H1 (cell line): ENCODE results near the gene C1GALT1C1L. TPM values are rescaled to one million over a fixed set of nuclear protein-coding genes. Genes with fewer than 3 reads are reported as not detected.

Experiments
- CTCF ChIA-PET: fragments of 300-600 bp; sonication (Branson Sonifier 250); formaldehyde crosslinking; loops from one replicate; lab custom pipeline; 2021; ENCODE audit not compliant: partially characterized antibody; lab: Charles Lee
- POLR2A ChIA-PET: fragments of 300-600 bp; sonication (Branson Sonifier 250); formaldehyde crosslinking; loops from one replicate; lab custom pipeline; 2021; ENCODE audit warnings: inconsistent platforms; ENCODE audit not compliant: partially characterized antibody; lab: Charles Lee
- DNase-seq, 2 experiments: peaks; one replicate each; pipeline versions ENCODE4 v3.0.0 to v3.0.0-alpha.2; 2010 to 2022; ENCODE audit warnings: low spot score in 2 of 2, low read depth in 1 of 2, mixed read lengths in 1 of 2
- FAIRE-seq: peaks from 2 replicates; lab custom pipeline; 2011; peaks lifted over from hg19 to GRCh38; lab: Jason Lieb, UNC
- H2AFZ ChIP-seq: 2 replicates; pipeline ENCODE4 v1.8.1; 2012; ENCODE audit warnings: low read length, inconsistent platforms
- H2AK5ac ChIP-seq: 2 replicates; pipeline ENCODE4 v1.6.1; 2013; ENCODE audit warnings: low read depth, low read length
- H2BK120ac ChIP-seq: replicated peaks from 2 replicates; pipeline ENCODE3; 2013; ENCODE audit warnings: low read depth, low read length, inconsistent platforms
- H2BK12ac ChIP-seq: 2 replicates; pipeline ENCODE4 v1.6.1; 2013; ENCODE audit warnings: low read depth, low read length
- H2BK15ac ChIP-seq: 2 replicates; pipeline ENCODE4 v1.6.1; 2013; ENCODE audit warnings: low read length
- H2BK20ac ChIP-seq: 2 replicates; pipeline ENCODE4 v1.6.1; 2013; ENCODE audit warnings: low read length
- H2BK5ac ChIP-seq: 2 replicates; pipeline ENCODE4 v1.6.1; 2013; ENCODE audit warnings: low read depth, low read length
- H3K14ac ChIP-seq: 2 replicates; pipeline ENCODE4 v1.6.1; 2013; ENCODE audit warnings: inconsistent platforms; ENCODE audit not compliant: insufficient read length
- H3K18ac ChIP-seq: 2 replicates; pipeline ENCODE4 v1.6.1; 2013; ENCODE audit warnings: low read length; ENCODE audit errors: extremely low read depth
- H3K23ac ChIP-seq: 2 replicates; pipeline ENCODE4 v1.6.1; 2013; ENCODE audit warnings: inconsistent platforms; ENCODE audit not compliant: insufficient read length
- H3K23me2 ChIP-seq: 2 replicates; pipeline ENCODE4 v1.6.1; 2013; ENCODE audit warnings: low read depth, low read length
- H3K27ac ChIP-seq: 2 replicates; pipeline ENCODE4 v1.6.1; 2011; ENCODE audit warnings: low read depth, low read length, inconsistent platforms
- H3K27me3 ChIP-seq, 4 experiments: replicated peaks in 1 of 4; 1 replicate in 1 of 4; 2 replicates in 3 of 4; pipeline versions ENCODE4 v1.6.1 to v1.8.1; 2011 to 2013; ENCODE audit warnings: low read length in 3 of 4, mild to moderate bottlenecking in 3 of 4, inconsistent platforms in 2 of 4, mixed read lengths in 2 of 4, moderate library complexity in 1 of 4; ENCODE audit not compliant: control insufficient read depth in 3 of 4, insufficient read depth in 3 of 4; ENCODE audit errors: extremely low read depth in 1 of 4
- H3K36me3 ChIP-seq, 4 experiments: 2 replicates each; pipeline versions ENCODE4 v1.6.1 to v1.8.1; 2011 to 2013; ENCODE audit warnings: mild to moderate bottlenecking in 4 of 4, low read length in 3 of 4, moderate library complexity in 2 of 4, control low read depth in 1 of 4, inconsistent platforms in 1 of 4; ENCODE audit not compliant: insufficient read depth in 4 of 4, control insufficient read depth in 2 of 4
- H3K4ac ChIP-seq: replicated peaks from 2 replicates; pipeline ENCODE3; 2013; ENCODE audit warnings: low read length, low read depth, mixed read lengths, inconsistent platforms; ENCODE audit not compliant: insufficient read length
- H3K4me1 ChIP-seq, 4 experiments: replicated peaks in 1 of 4; 1 replicate in 1 of 4; 2 replicates in 3 of 4; pipeline versions ENCODE4 v1.6.1 to v1.8.1; 2011 to 2013; ENCODE audit warnings: low read length in 3 of 4, inconsistent platforms in 2 of 4, mixed read lengths in 1 of 4; ENCODE audit not compliant: insufficient read depth in 4 of 4, control insufficient read depth in 3 of 4
- H3K4me2 ChIP-seq, 2 experiments: 2 replicates each; pipeline versions ENCODE4 v1.6.1 to v1.8.1; 2011 to 2013; ENCODE audit warnings: low read depth in 2 of 2, low read length in 2 of 2, control low read depth in 1 of 2, inconsistent platforms in 1 of 2, mild to moderate bottlenecking in 1 of 2; ENCODE audit not compliant: insufficient read depth in 1 of 2
- H3K4me3 ChIP-seq, 4 experiments: fragments of 200-600, 300-600 bp in 1 of 4; sonication (generic), shearing (Covaris generic), sonication (Bioruptor Twin) in 1 of 4; 2 replicates each; pipeline versions ENCODE4 v1.5.1 to v1.8.1; 2011 to 2016; ENCODE audit warnings: low read length in 4 of 4, low read depth in 3 of 4, control low read depth in 2 of 4, inconsistent platforms in 2 of 4, mild to moderate bottlenecking in 2 of 4, mixed read lengths in 1 of 4, moderate library complexity in 1 of 4; ENCODE audit not compliant: insufficient read depth in 2 of 4; ENCODE audit errors: extremely low read depth in 1 of 4
- H3K56ac ChIP-seq: replicated peaks from 2 replicates; pipeline ENCODE3; 2013; ENCODE audit warnings: low read depth, mild to moderate bottlenecking, mixed read lengths, low read length, inconsistent platforms; ENCODE audit not compliant: insufficient read length
- H3K79me1 ChIP-seq: 2 replicates; pipeline ENCODE4 v1.6.1; 2013; ENCODE audit warnings: low read depth, low read length, control low read depth
- H3K79me2 ChIP-seq, 2 experiments: 2 replicates each; pipeline versions ENCODE4 v1.6.1 to v1.8.1; 2012 to 2013; ENCODE audit warnings: low read length in 2 of 2, mild to moderate bottlenecking in 2 of 2, inconsistent platforms in 1 of 2; ENCODE audit not compliant: insufficient read depth in 2 of 2, control insufficient read depth in 1 of 2
- H3K9ac ChIP-seq, 4 experiments: replicated peaks in 1 of 4; 1 replicate in 1 of 4; 2 replicates in 3 of 4; pipeline versions ENCODE4 v1.6.1 to v1.8.1; 2011 to 2013; ENCODE audit warnings: low read depth in 3 of 4, low read length in 3 of 4, control low read depth in 2 of 4, mild to moderate bottlenecking in 2 of 4, moderate library complexity in 2 of 4, inconsistent platforms in 1 of 4; ENCODE audit errors: extremely low read depth in 1 of 4
- H3K9me3 ChIP-seq, 2 experiments: 2 replicates each; pipeline versions ENCODE4 v1.6.1 to v1.8.1; 2012 to 2013; ENCODE audit warnings: mild to moderate bottlenecking in 2 of 2, moderate library complexity in 2 of 2, control low read depth in 1 of 2, inconsistent platforms in 1 of 2, low read depth in 1 of 2, low read length in 1 of 2, mixed read lengths in 1 of 2; ENCODE audit not compliant: insufficient read depth in 2 of 2
- H4K20me1 ChIP-seq, 2 experiments: replicated peaks in 1 of 2; 2 replicates each; pipeline versions ENCODE3 to v1.8.1; 2011 to 2013; ENCODE audit warnings: inconsistent platforms in 2 of 2, low read length in 2 of 2, mild to moderate bottlenecking in 1 of 2; ENCODE audit not compliant: insufficient read depth in 2 of 2, control insufficient read depth in 1 of 2
- H4K5ac ChIP-seq: 2 replicates; pipeline ENCODE4 v1.6.1; 2013; ENCODE audit warnings: low read length, low read depth, mixed read lengths, inconsistent platforms; ENCODE audit not compliant: insufficient read length
- H4K8ac ChIP-seq: 2 replicates; pipeline ENCODE4 v1.8.0; 2013; ENCODE audit warnings: mild to moderate bottlenecking, moderate library complexity, low read length, inconsistent platforms; ENCODE audit not compliant: insufficient read depth; ENCODE audit errors: extremely low read depth
- H4K91ac ChIP-seq: replicated peaks from 2 replicates; pipeline ENCODE3; 2013; ENCODE audit warnings: low read length, mixed read lengths, inconsistent platforms; ENCODE audit not compliant: insufficient read length
- BACH1 ChIP-seq: IDR thresholded peaks from 2 replicates; pipeline ENCODE4 v1.6.1; 2012; ENCODE audit warnings: low read length, improper control_type of control experiment
- BCL11A ChIP-seq, 2 experiments: IDR thresholded peaks; one replicate each; pipeline ENCODE4 v1.6.1; 2011; ENCODE audit warnings: low read depth in 2 of 2, low read length in 2 of 2, mild to moderate bottlenecking in 2 of 2
- CBX8 ChIP-seq: fragments of 300-800, 300-1000 bp; sonication (generic); IDR thresholded peaks from 2 replicates; pipeline ENCODE4 v1.7.1; 2016; ENCODE audit warnings: low read depth, low read length, borderline replicate concordance
- CEBPB ChIP-seq: IDR thresholded peaks from 2 replicates; pipeline ENCODE4 v1.6.1; 2012; ENCODE audit warnings: low read depth, low read length
- CREB1 ChIP-seq: IDR thresholded peaks from 2 replicates; pipeline ENCODE4 v1.6.1; 2012; ENCODE audit warnings: inconsistent platforms
- EGR1 ChIP-seq: IDR thresholded peaks from 2 replicates; pipeline ENCODE4 v1.6.1; 2011; ENCODE audit warnings: low read depth, low read length, borderline replicate concordance
- GTF2F1 ChIP-seq: IDR thresholded peaks from 2 replicates; pipeline ENCODE4 v1.6.1; 2012; ENCODE audit warnings: low read depth, low read length, improper control_type of control experiment, borderline replicate concordance
- HDAC6 ChIP-seq: IDR thresholded peaks from one replicate; pipeline ENCODE4 v1.7.1; 2012; ENCODE audit warnings: low read depth, mild to moderate bottlenecking, inconsistent platforms, low read length, moderate library complexity
- RFX5 ChIP-seq: IDR thresholded peaks from 2 replicates; pipeline ENCODE4 v1.6.1; 2011; ENCODE audit warnings: low read depth, low read length, improper control_type of control experiment, borderline replicate concordance
- RXRA ChIP-seq: IDR thresholded peaks from 2 replicates; pipeline ENCODE4 v1.6.1; 2011; ENCODE audit warnings: low read depth, mild to moderate bottlenecking, low read length, moderate library complexity; ENCODE audit not compliant: insufficient read depth
- SP4 ChIP-seq: IDR thresholded peaks from 2 replicates; pipeline ENCODE4 v1.6.1; 2012; ENCODE audit warnings: low read length, inconsistent platforms
- TAF7 ChIP-seq: optimal IDR thresholded peaks from 2 replicates; pipeline ENCODE3; 2011; ENCODE audit warnings: low read depth, mild to moderate bottlenecking, inconsistent platforms, low read length, moderate library complexity, borderline replicate concordance
- WGBS, 2 experiments: shearing (Covaris generic) in 1 of 2; methylation state at CpG; one replicate each; pipeline versions ENCODE4 v1.1.6 to v1.1.7; 2013 to 2015; ENCODE audit warnings: low lambda C conversion rate in 2 of 2, mixed read lengths in 2 of 2, inconsistent platforms in 1 of 2, low coverage in 1 of 2, missing lambda C conversion rate in 1 of 2; ENCODE audit not compliant: insufficient replicate concordance in 2 of 2, insufficient coverage in 1 of 2, insufficient read length in 1 of 2; ENCODE audit errors: extremely low coverage in 1 of 2, missing lambda C conversion rate in 1 of 2; 5-methylcytosine and 5-hydroxymethylcytosine counted together
- polyA plus RNA-seq, 7 experiments: library from polyadenylated mRNA; depleted of rRNA in 3 of 7; stranded (reverse) in 5 of 7; unstranded in 2 of 7; fragments of >200 nt in 5 of 7; fragments of 200-250 nt in 2 of 7; gene quantifications; 1 replicate in 5 of 7; 2 replicates in 1 of 7; 4 replicates in 1 of 7; pipeline versions ENCODE4 v1.2.1 to v1.2.3, GENCODE V29; 2011 to 2013; ENCODE audit warnings: missing spikeins in 2 of 7, mixed read lengths in 2 of 7
- total RNA-seq: library from RNA; stranded (reverse); fragmentation: NEBNext Ultra II Directional; extraction: Animal tissue kit (Norgen Biotek cat#: 25700); gene quantifications from 2 replicates; pipeline ENCODE4 v1.2.1, GENCODE V29; 2021
- TF ChIP-seq, protein P1 (sequence below): IDR thresholded peaks from 2 replicates; pipeline ENCODE4 v1.6.1; 2011; ENCODE audit warnings: low read length, improper control_type of control experiment

C1GALT1C1L gene
- total and polyA plus RNA-seq, 2 of the 8 experiments (the other 6 are each of a cell fraction or from before 2014, with no cell fraction given) = 0.12 TPM; not detected in 1

DNA sequence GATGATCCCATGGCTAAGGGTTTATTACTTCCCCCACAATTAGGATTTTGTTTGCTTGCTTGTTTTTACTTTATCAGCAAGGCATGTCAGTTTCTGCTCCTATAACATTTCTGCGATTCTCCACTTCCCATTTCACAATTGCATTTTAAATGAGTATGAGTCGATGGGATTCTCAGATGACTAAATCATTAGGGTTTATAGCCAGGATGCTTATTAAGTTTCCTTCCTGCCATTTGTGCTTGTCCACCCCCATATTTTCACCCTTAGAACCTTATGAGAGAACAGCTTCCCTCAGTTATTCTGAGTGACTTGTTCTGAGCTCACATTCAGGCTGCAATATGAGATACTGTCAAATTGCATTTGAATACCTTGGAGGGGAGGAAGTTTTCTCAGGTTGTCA is 37.9 kb upstream of the C1GALT1C1L start:
- no peaks in the 10 kb centered on the region for H3K36me3 ChIP-seq
- no peak overlapping the region for H3K56ac ChIP-seq
- H2BK120ac ChIP-seq = no peak overlapping the region
- H2AK5ac ChIP-seq = no peak overlapping the region
- H3K14ac ChIP-seq = no peak overlapping the region
- no peak overlapping the region for H4K5ac ChIP-seq
- no peaks in the 10 kb centered on the region for H3K79me1 ChIP-seq
- no peak overlapping the region for H3K4ac ChIP-seq
- no peak overlapping the region for H3K4me2 ChIP-seq
- H3K27me3 ChIP-seq = no peaks in the 10 kb centered on the region
- H2BK15ac ChIP-seq = no peak overlapping the region
- no peak overlapping the region for H3K23ac ChIP-seq
- no peaks in the 10 kb centered on the region for H4K20me1 ChIP-seq
- DNase-seq (no peak), FAIRE-seq (no peak)
- H2BK12ac ChIP-seq = no peak overlapping the region
- CTCF ChIA-PET = interaction anchor here (1.3 kb wide), 1 partner anchor 12 kb away, joined by 3 read pairs; no protein-coding TSS in a partner anchor
- H3K79me2 ChIP-seq = no peaks in the 10 kb centered on the region
- H4K91ac ChIP-seq = no peak overlapping the region
- TF ChIP-seq BACH1 (no peak), BCL11A (IDR thresholded peaks at IDR 0.05; ENCODE audit: low read depth in 2 of 2, low read length in 2 of 2) (no peak), EGR1 (no peak), HDAC6 (no peak), CEBPB (no peak), TAF7 (no peak), GTF2F1 (no peak), CBX8 (no peak), RFX5 (no peak), SP4 (no peak), RXRA (no peak), CREB1 (no peak)
- TF ChIP-seq, protein P1, sequence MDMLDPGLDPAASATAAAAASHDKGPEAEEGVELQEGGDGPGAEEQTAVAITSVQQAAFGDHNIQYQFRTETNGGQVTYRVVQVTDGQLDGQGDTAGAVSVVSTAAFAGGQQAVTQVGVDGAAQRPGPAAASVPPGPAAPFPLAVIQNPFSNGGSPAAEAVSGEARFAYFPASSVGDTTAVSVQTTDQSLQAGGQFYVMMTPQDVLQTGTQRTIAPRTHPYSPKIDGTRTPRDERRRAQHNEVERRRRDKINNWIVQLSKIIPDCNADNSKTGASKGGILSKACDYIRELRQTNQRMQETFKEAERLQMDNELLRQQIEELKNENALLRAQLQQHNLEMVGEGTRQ = no peak
- no peak overlapping the region for H2AFZ ChIP-seq
- H3K18ac ChIP-seq = no peak overlapping the region
- no peak overlapping the region for H3K4me3 ChIP-seq
- H3K4me1 ChIP-seq = peaks cover 0 to 7% (median 3%) of the 10 kb centered on the region in 4 experiments; a peak in 3 of 7 replicates
- POLR2A ChIA-PET = no interaction called here
- 93% methylated on average over 2 of the region's 2 CpGs; no CpG with 5 or more reads in 1 of the 2 experiments for WGBS, 2 experiments
- H3K9ac ChIP-seq = no peak overlapping the region
- no peaks in the 10 kb centered on the region for H3K23me2 ChIP-seq
- no peak overlapping the region for H2BK5ac ChIP-seq
- H2BK20ac ChIP-seq = no peak overlapping the region
- H4K8ac ChIP-seq = no peak overlapping the region
- H3K9me3 ChIP-seq = no peaks in the 10 kb centered on the region
- H3K27ac ChIP-seq = no peak overlapping the region
